ENCODE measurements around the gene DUSP6. TPM values are rescaled to one million over a fixed set of nuclear protein-coding genes. Genes with fewer than 3 reads are reported as not detected.
A peak's percentile ranks its signal among the peaks of the same experiment; 100 is the strongest.

The DUSP6 gene
- total and polyA plus RNA-seq, 2 of the 13 experiments (the other 11 are each of a cell fraction or from before 2014, with no cell fraction given), result 40.9 to 161 TPM

DNA sequence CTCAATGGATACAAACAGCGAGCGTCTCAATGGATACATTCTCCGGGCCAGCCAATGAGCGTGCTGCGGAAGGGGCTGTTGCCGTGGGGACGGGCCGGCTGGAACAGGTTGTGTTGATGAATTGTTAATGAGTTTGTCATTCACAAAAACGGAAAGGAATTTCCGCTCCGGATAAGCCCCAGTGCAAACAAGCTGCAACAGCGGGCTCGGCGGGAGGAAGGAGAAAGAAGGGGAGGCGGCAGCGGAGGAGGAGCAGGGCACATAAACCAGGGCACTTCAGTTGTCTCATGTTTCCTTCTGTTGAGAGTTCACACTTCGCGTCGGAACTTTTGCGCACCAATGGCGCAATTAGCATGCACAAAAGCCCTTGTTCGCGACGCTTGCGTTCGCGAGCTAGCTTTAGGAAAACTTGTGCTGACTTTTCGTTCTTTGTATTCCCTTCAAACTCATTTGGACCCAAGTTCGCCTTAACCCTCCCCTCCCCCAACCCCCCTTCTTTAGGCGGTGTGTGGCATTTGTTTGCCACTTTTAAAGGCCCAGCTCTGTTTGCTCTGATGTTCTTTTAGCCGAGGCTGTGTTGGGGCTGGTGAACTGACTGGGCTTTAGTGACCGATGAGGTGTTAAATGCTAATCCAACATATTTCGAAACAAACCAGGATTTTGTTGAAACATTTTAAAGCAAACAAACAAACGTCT is at the start of gene DUSP6 (continued):
- TF ChIP-seq GATA4 (IDR thresholded peaks at IDR 0.05; ENCODE audit: borderline replicate concordance, low read depth) (peak; percentile 92; the same call in 1 of the 2 replicates), STAT5B (CRISPR knock-in tag; IDR thresholded peaks at IDR 0.05) (no peak), ZNF230 (CRISPR knock-in tag; IDR thresholded peaks at IDR 0.05) (no peak), ZNF652 (CRISPR knock-in tag; IDR thresholded peaks at IDR 0.05; ENCODE audit: borderline replicate concordance, low read depth) (no peak; the same call in 1 of the 2 replicates), ZBTB7B (CRISPR knock-in tag; IDR thresholded peaks at IDR 0.05) (peak; percentile 46; the same call in 1 of the 2 replicates), SMYD3 (CRISPR knock-in tag; IDR thresholded peaks at IDR 0.05) (no peak), NFE2 (CRISPR knock-in tag; IDR thresholded peaks at IDR 0.05) (no peak), SMC3 (IDR thresholded peaks at IDR 0.05; ENCODE audit: low read length) (0 out of 2 replicates have a peak, but pooled peaks have one; percentile 16), ZNF260 (CRISPR knock-in tag; IDR thresholded peaks at IDR 0.05; ENCODE audit: borderline replicate concordance, low read depth) (no peak), ZNF24 (IDR thresholded peaks at IDR 0.05) (no peak; the same call in 1 of the 2 replicates), ZNF567 (CRISPR knock-in tag; IDR thresholded peaks at IDR 0.05; ENCODE audit: borderline replicate concordance) (no peak), CEBPB (IDR thresholded peaks at IDR 0.05; ENCODE audit: borderline replicate concordance, low read depth, low read length) (peak; percentile 71; the same call in 1 of the 2 replicates), CENPT (CRISPR knock-in tag; IDR thresholded peaks at IDR 0.05; ENCODE audit: low read depth) (no peak), IRX3 (CRISPR knock-in tag; IDR thresholded peaks at IDR 0.05; ENCODE audit: borderline replicate concordance, low read depth) (no peak), ZSCAN29 (CRISPR knock-in tag; conservative IDR thresholded peaks at IDR 0.05) (peak; percentile 72), HDAC1 (CRISPR knock-in tag; IDR thresholded peaks at IDR 0.05) (peak; percentile 70), CBFB (CRISPR knock-in tag; IDR thresholded peaks at IDR 0.05) (0 out of 2 replicates have a peak, but pooled peaks have one; percentile 35)
- TF ChIP-seq, protein P1, sequence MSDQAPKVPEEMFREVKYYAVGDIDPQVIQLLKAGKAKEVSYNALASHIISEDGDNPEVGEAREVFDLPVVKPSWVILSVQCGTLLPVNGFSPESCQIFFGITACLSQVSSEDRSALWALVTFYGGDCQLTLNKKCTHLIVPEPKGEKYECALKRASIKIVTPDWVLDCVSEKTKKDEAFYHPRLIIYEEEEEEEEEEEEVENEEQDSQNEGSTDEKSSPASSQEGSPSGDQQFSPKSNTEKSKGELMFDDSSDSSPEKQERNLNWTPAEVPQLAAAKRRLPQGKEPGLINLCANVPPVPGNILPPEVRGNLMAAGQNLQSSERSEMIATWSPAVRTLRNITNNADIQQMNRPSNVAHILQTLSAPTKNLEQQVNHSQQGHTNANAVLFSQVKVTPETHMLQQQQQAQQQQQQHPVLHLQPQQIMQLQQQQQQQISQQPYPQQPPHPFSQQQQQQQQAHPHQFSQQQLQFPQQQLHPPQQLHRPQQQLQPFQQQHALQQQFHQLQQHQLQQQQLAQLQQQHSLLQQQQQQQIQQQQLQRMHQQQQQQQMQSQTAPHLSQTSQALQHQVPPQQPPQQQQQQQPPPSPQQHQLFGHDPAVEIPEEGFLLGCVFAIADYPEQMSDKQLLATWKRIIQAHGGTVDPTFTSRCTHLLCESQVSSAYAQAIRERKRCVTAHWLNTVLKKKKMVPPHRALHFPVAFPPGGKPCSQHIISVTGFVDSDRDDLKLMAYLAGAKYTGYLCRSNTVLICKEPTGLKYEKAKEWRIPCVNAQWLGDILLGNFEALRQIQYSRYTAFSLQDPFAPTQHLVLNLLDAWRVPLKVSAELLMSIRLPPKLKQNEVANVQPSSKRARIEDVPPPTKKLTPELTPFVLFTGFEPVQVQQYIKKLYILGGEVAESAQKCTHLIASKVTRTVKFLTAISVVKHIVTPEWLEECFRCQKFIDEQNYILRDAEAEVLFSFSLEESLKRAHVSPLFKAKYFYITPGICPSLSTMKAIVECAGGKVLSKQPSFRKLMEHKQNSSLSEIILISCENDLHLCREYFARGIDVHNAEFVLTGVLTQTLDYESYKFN (CRISPR knock-in tag; conservative IDR thresholded peaks at IDR 0.05), result peak; percentile 91
- TF ChIP-seq, protein P2, sequence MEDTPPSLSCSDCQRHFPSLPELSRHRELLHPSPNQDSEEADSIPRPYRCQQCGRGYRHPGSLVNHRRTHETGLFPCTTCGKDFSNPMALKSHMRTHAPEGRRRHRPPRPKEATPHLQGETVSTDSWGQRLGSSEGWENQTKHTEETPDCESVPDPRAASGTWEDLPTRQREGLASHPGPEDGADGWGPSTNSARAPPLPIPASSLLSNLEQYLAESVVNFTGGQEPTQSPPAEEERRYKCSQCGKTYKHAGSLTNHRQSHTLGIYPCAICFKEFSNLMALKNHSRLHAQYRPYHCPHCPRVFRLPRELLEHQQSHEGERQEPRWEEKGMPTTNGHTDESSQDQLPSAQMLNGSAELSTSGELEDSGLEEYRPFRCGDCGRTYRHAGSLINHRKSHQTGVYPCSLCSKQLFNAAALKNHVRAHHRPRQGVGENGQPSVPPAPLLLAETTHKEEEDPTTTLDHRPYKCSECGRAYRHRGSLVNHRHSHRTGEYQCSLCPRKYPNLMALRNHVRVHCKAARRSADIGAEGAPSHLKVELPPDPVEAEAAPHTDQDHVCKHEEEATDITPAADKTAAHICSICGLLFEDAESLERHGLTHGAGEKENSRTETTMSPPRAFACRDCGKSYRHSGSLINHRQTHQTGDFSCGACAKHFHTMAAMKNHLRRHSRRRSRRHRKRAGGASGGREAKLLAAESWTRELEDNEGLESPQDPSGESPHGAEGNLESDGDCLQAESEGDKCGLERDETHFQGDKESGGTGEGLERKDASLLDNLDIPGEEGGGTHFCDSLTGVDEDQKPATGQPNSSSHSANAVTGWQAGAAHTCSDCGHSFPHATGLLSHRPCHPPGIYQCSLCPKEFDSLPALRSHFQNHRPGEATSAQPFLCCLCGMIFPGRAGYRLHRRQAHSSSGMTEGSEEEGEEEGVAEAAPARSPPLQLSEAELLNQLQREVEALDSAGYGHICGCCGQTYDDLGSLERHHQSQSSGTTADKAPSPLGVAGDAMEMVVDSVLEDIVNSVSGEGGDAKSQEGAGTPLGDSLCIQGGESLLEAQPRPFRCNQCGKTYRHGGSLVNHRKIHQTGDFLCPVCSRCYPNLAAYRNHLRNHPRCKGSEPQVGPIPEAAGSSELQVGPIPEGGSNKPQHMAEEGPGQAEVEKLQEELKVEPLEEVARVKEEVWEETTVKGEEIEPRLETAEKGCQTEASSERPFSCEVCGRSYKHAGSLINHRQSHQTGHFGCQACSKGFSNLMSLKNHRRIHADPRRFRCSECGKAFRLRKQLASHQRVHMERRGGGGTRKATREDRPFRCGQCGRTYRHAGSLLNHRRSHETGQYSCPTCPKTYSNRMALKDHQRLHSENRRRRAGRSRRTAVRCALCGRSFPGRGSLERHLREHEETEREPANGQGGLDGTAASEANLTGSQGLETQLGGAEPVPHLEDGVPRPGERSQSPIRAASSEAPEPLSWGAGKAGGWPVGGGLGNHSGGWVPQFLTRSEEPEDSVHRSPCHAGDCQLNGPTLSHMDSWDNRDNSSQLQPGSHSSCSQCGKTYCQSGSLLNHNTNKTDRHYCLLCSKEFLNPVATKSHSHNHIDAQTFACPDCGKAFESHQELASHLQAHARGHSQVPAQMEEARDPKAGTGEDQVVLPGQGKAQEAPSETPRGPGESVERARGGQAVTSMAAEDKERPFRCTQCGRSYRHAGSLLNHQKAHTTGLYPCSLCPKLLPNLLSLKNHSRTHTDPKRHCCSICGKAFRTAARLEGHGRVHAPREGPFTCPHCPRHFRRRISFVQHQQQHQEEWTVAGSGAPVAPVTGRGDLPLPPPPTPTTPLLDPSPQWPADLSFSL (CRISPR knock-in tag; IDR thresholded peaks at IDR 0.05), result no peak
- TF ChIP-seq, protein P3, sequence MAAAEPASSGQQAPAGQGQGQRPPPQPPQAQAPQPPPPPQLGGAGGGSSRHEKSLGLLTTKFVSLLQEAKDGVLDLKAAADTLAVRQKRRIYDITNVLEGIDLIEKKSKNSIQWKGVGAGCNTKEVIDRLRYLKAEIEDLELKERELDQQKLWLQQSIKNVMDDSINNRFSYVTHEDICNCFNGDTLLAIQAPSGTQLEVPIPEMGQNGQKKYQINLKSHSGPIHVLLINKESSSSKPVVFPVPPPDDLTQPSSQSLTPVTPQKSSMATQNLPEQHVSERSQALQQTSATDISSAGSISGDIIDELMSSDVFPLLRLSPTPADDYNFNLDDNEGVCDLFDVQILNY (CRISPR knock-in tag; conservative IDR thresholded peaks at IDR 0.05), result no peak
